Activated CD4-positive, alpha-beta memory T cell treated with anti-CD3 and anti-CD28 coated beads for 36 hours (primary cell): Measurements from ENCODE around the gene HMG20A. TPM values are rescaled to one million over a fixed set of nuclear protein-coding genes. Genes with fewer than 3 reads are reported as not detected.

Experiments
- CTCF ChIA-PET: fragments of 350-600 bp; sonication (Branson Sonifier 250); formaldehyde crosslinking; loops from one replicate; lab custom pipeline; 2021; ENCODE audit warnings: antibody characterized with exemption, inconsistent platforms; lab: Charles Lee
- POLR2A ChIA-PET: fragments of 350-600 bp; sonication (Branson Sonifier 250); formaldehyde crosslinking; loops from one replicate; lab custom pipeline; 2021; ENCODE audit warnings: antibody characterized with exemption; lab: Charles Lee
- DNase-seq: peaks from one replicate; pipeline ENCODE4 v3.0.0-alpha.2; 2020
- H3K27ac Mint-ChIP-seq: one replicate; pipeline ENCODE4 v1.8.0; 2021; ENCODE audit warnings: mixed read lengths
- H3K27me3 Mint-ChIP-seq: one replicate; pipeline ENCODE4 v1.8.0; 2021; ENCODE audit warnings: mixed read lengths
- H3K36me3 Mint-ChIP-seq: one replicate; pipeline ENCODE4 v1.8.0; 2021; ENCODE audit warnings: mixed read lengths
- H3K4me1 Mint-ChIP-seq: one replicate; pipeline ENCODE4 v1.8.0; 2021; ENCODE audit warnings: low read depth, mixed read lengths
- H3K4me3 Mint-ChIP-seq: one replicate; pipeline ENCODE4 v1.8.0; 2021; ENCODE audit warnings: mild to moderate bottlenecking, mixed read lengths
- H3K9me3 Mint-ChIP-seq: one replicate; pipeline ENCODE4 v1.8.0; 2021; ENCODE audit warnings: mixed read lengths
- intact Hi-C: fragments of 100-400 bp; cut with micrococcal nuclease; formaldehyde crosslinking; loops from one replicate; pipeline ENCODE4 v1.15.1; 2023
- total RNA-seq, 2 experiments: library from RNA; stranded (reverse); gene quantifications; one replicate each; pipeline ENCODE4 v1.2.3, GENCODE V29; 2021

The HMG20A gene
- total RNA-seq = 10 to 100 TPM; 34.8 to 41.5 TPM

DNA sequence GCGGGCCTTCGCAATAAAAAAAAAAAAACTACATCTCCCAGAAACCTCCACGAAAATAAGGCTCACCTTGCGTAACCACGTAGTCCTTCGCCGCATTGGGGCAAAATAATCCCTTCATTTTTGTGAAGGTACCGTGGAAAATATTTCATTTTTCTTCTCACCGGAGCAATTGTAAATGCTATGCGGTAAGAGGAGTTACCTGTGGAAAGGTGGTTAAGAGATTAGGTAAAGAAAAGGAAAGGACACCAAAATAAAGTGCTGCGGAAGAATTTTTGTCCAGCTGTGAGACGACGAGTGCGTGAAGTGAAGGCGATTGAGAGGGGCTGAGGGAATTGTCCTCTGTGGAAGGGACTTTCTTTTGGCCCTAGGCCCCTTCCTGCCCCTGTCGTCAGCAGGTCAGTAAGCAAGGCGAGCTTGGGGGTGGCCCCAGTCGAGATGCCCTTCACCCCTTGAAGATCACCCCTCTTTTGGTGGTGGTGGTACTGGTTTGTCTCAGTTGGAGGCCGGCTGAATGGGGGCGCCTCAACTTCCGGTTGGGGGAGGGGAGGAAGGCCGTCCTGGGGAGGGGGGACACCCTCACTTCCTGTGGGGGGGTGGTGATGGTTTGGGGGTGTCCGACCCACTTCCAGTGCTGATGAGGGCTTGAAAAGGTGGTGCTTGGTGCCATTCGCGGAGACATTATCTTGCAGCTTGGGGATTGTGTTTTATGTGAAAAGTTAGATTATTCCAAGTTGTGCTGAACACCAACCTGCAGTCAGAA, at the start of gene HMG20A:
Gene HMG20A, plus strand, starts transcription at position 279 of the 760 bp plus-strand sequence. CDS start 37,520 bp downstream, outside the sequence.
- Mint-ChIP-seq H3K27me3 (peaks cover 2% of the 10 kb centered on the region), H3K4me3 (peak within 1 kb of the TSS; percentile 96), H3K4me1 (peaks cover 32% of the 10 kb centered on the region), H3K36me3 (peaks cover 5% of the 10 kb centered on the region), H3K9me3 (no peaks in the 10 kb centered on the region), H3K27ac (peak within 1 kb of the TSS; percentile 98)
- POLR2A ChIA-PET = interaction anchor here (0.6 to 2.0 kb wide), 2 partner anchors 10 to 426 kb away, joined by 3 to 12 read pairs; partner anchors contain the start of gene PSTPIP1
- intact Hi-C loops = loop anchor here (1.0 to 5.0 kb wide), 4 partner anchors 10 to 423 kb away; partner anchors contain the start of genes PSTPIP1 and TSPAN3
- CTCF ChIA-PET = interaction anchor here (0.8 to 1.3 kb wide), 3 partner anchors 9 to 408 kb away, joined by 3 to 5 read pairs (median 4); no protein-coding TSS in a partner anchor
- DNase-seq = peak; percentile 70

DNA sequence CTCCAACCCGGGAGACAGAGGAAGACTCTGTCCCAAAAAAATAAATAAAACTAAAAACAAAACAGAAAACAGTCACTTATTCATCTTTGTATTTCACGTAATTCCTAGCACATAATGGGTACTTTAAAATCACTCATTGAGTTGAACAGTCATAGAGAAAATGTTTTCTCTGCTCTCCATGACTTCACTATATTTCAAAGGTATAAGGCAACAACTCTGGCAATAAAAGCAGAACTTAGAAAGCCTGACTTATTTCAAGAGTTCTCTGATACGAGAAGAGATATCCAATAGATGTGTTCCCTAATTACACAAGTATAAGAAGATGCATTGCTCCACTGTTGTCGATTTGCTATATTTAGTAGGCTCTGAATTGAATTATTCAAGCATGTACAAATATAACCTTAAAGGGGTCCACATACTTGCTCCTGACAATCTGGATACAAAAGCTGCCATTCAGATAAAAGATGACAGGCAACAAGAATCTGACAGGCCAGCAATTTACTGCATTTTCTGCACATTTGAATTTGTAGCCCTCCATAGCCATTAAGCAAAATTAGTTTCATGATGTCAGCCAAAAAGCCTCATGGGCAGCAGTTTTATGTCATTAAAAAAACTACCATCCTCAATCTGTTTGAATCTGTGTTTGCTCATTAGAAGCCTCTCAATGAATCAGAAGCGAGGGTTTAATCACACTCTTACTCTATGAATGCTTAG, 48.7 kb upstream of the HMG20A start:
- Mint-ChIP-seq H3K9me3 (no peaks in the 10 kb centered on the region), H3K4me1 (no peaks in the 10 kb centered on the region), H3K27ac (no peak overlapping the region), H3K36me3 (no peaks in the 10 kb centered on the region), H3K27me3 (no peaks in the 10 kb centered on the region), H3K4me3 (no peak overlapping the region)
- intact Hi-C loops = no loop called here
- POLR2A ChIA-PET = interaction anchor here (0.6 kb wide), 1 partner anchor 623 kb away, joined by 3 read pairs; no protein-coding TSS in a partner anchor
- CTCF ChIA-PET = interaction anchor here (0.7 kb wide), 1 partner anchor 265 kb away, joined by 3 read pairs; no protein-coding TSS in a partner anchor
- DNase-seq = no peak

DNA sequence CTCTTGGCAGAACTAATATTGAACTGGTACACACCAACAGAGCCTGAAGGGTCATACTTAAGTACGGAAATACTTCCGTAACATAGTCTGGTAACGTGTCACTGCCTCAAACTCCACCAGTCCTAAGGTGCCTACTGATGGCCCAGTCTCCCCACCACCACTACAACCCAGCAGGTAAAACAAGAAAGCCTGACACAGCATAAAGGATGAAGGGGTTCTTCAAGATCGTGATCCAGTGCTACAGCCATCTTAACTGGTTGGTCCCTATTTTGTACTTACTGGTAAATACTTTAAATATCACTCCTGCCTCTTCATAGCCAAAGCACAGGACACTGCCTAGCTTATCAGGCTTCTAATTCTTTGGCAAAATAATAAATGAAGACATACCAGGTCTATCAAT, 47.2 kb upstream of the HMG20A start:
- no peaks in the 10 kb centered on the region for H3K9me3 Mint-ChIP-seq
- no peak overlapping the region for H3K4me3 Mint-ChIP-seq
- H3K27me3 Mint-ChIP-seq = no peaks in the 10 kb centered on the region
- DNase-seq = no peak
- H3K27ac Mint-ChIP-seq = no peak overlapping the region
- H3K4me1 Mint-ChIP-seq = no peaks in the 10 kb centered on the region
- POLR2A ChIA-PET = no interaction called here
- CTCF ChIA-PET = no interaction called here
- no peaks in the 10 kb centered on the region for H3K36me3 Mint-ChIP-seq
- intact Hi-C loops = no loop called here

DNA sequence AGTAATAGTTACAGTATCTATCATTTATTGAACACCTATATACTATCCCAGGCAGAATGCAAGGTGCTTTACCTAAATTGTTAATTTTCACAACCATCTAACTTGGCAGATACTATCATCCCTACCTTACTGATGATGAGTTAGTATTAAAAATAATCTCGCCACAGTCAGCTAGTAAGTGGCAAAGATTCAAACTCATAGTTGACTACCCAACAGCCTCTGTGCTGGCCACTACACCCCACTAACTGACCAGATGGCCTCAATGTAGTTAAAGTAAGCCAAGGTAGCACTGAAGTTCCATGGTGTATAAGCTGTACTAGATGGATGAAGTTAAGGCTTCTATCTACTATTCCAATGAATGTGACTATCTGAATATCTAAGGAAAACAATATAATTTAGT, 45.6 kb upstream of the HMG20A start:
- no peak for DNase-seq
- H3K4me1 Mint-ChIP-seq = no peaks in the 10 kb centered on the region
- H3K27me3 Mint-ChIP-seq = no peaks in the 10 kb centered on the region
- no peak overlapping the region for H3K27ac Mint-ChIP-seq
- no peaks in the 10 kb centered on the region for H3K36me3 Mint-ChIP-seq
- intact Hi-C loops = no loop called here
- ChIA-PET CTCF (no interaction called here), POLR2A (no interaction called here)
- no peaks in the 10 kb centered on the region for H3K9me3 Mint-ChIP-seq
- no peak overlapping the region for H3K4me3 Mint-ChIP-seq

DNA sequence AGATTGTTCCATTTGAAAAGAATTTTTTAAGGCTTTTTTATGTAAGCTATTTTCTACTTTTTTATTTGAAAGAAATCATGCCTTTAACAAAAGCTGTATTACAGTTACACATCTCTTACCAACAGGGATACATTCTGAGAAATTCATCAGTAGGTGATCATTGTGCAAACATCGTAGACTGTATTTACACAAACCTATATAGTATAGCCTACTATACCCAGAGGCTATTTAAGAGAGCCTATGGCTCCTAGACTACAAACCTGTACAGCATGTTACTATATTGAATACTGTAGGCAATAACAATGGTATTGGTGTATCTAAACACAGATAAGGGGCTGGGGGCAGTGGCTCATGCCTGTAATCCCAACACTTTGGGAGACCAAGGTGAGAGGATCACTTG, 43.9 kb upstream of the HMG20A start:
- ChIA-PET POLR2A (no interaction called here), CTCF (no interaction called here)
- intact Hi-C loops = no loop called here
- H3K36me3 Mint-ChIP-seq = no peaks in the 10 kb centered on the region
- no peaks in the 10 kb centered on the region for H3K9me3 Mint-ChIP-seq
- no peak overlapping the region for H3K4me3 Mint-ChIP-seq
- no peaks in the 10 kb centered on the region for H3K4me1 Mint-ChIP-seq
- no peak overlapping the region for H3K27ac Mint-ChIP-seq
- DNase-seq = no peak
- no peaks in the 10 kb centered on the region for H3K27me3 Mint-ChIP-seq

DNA sequence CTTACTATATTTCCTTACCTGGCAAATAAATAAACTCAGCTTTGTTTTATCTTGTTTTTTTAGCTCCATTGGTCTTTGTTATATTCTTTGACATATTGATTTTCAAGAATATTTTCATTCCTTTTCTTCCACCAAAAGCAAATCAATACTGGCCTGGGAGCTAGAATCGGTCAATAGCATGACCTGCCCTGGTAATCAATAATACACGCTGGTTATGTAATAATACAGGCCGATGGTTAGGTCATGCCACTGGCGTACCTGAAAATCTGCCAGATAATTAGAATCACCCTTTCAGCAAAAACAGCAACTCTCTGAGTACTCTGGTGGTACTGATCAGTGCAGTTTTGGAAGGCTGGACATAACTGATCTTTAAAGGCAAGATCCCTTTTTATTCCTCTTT, 40.7 kb upstream of the HMG20A start:
- intact Hi-C loops = no loop called here
- Mint-ChIP-seq H3K27ac (no peak overlapping the region), H3K36me3 (no peaks in the 10 kb centered on the region), H3K4me3 (no peak overlapping the region), H3K27me3 (no peaks in the 10 kb centered on the region), H3K9me3 (no peaks in the 10 kb centered on the region), H3K4me1 (peaks cover 7% of the 10 kb centered on the region)
- DNase-seq = no peak
- CTCF ChIA-PET = interaction anchor here (1.3 kb wide), 1 partner anchor 163 kb away, joined by 3 read pairs; no protein-coding TSS in a partner anchor
- POLR2A ChIA-PET = no interaction called here

DNA sequence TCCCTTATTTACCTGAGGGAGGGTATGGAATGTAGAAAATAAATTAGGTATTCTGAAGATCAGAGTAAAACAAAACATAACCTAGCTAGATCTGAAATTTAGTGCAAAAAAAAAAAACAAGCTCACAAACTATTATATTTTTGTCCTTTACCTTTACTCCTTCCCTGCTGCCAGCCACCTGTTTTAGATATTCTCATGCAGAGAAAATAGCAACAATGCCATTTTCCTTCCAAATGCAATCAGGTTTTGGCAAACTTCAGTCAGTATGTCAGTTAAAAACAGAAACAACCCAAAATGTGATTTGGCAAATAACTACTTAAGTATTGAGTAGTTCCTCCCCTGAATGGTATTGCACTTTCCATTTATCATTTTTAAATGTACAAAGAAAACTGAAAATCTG, 36.6 kb upstream of the HMG20A start:
- ChIA-PET CTCF (interaction anchor here (0.6 kb wide), 1 partner anchor 157 kb away, joined by 3 read pairs; no protein-coding TSS in a partner anchor), POLR2A (no interaction called here)
- no peak overlapping the region for H3K27ac Mint-ChIP-seq
- H3K27me3 Mint-ChIP-seq = no peaks in the 10 kb centered on the region
- no peaks in the 10 kb centered on the region for H3K9me3 Mint-ChIP-seq
- H3K4me1 Mint-ChIP-seq = peaks cover 7% of the 10 kb centered on the region
- intact Hi-C loops = no loop called here
- no peaks in the 10 kb centered on the region for H3K36me3 Mint-ChIP-seq
- no peak for DNase-seq
- H3K4me3 Mint-ChIP-seq = no peak overlapping the region

DNA sequence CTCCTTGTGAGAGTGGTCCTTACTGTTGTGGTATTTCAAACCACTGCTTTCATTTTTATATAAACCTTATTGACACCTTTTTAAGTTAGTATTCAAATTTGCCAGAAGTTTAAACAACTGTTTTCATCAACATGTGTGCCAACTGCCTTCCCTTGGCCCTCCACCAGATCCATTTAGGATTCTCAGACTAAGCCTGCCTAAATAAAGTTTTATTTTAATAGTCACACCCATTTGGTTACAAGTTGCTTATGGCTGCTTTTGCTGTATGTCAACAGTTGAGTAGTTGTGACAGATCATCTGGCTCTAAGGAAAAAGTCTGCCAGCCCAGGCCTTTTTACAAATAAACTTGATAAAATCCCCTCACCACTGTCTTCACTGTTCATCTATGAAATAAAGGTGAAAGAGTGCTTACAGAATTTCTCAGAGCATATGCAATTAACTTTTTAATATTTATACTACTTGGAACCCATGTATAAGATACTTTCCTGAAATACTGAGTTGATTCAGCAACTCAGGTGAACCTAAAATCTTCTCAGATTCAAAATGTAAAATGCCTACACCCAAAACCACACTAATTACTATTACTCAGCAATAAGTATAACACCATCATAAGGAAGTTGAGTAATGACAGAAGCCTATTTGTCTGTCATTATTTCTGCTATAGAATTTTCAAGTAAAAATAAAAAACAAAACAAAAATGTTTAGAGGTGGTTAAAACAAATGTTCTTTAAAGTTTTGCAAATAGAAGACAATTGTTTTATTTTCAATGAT, 35.9 kb upstream of the HMG20A start:
- intact Hi-C loops = no loop called here
- POLR2A ChIA-PET = no interaction called here
- no peaks in the 10 kb centered on the region for H3K9me3 Mint-ChIP-seq
- H3K4me3 Mint-ChIP-seq = no peak overlapping the region
- CTCF ChIA-PET = interaction anchor here (0.6 kb wide), 1 partner anchor 156 kb away, joined by 3 read pairs; no protein-coding TSS in a partner anchor
- H3K36me3 Mint-ChIP-seq = no peaks in the 10 kb centered on the region
- H3K27me3 Mint-ChIP-seq = no peaks in the 10 kb centered on the region
- DNase-seq = no peak
- H3K4me1 Mint-ChIP-seq = peaks cover 7% of the 10 kb centered on the region
- H3K27ac Mint-ChIP-seq = no peak overlapping the region

DNA sequence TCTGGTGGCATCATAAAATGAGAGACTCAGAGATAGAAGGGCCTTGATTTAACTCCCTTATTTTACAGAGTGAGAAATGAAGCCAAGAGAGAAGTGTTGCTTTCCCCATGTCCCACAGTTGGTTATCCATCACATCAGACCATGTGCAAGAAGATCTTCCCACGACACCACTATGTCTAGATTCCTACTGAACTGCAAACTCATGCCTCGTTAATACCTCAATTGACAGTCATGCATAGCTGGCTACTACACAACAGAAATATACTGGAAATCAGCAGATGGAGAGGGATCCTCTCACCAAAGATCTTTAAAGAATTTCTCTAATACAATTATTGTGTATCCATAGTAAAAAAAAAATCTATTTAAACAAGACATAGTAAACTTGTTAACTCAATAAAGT, 34.1 kb upstream of the HMG20A start:
- Mint-ChIP-seq H3K36me3 (no peaks in the 10 kb centered on the region), H3K27ac (no peak overlapping the region), H3K4me3 (no peak overlapping the region), H3K4me1 (peaks cover 7% of the 10 kb centered on the region), H3K27me3 (no peaks in the 10 kb centered on the region), H3K9me3 (no peaks in the 10 kb centered on the region)
- CTCF ChIA-PET = no interaction called here
- POLR2A ChIA-PET = no interaction called here
- no peak for DNase-seq
- intact Hi-C loops = no loop called here

DNA sequence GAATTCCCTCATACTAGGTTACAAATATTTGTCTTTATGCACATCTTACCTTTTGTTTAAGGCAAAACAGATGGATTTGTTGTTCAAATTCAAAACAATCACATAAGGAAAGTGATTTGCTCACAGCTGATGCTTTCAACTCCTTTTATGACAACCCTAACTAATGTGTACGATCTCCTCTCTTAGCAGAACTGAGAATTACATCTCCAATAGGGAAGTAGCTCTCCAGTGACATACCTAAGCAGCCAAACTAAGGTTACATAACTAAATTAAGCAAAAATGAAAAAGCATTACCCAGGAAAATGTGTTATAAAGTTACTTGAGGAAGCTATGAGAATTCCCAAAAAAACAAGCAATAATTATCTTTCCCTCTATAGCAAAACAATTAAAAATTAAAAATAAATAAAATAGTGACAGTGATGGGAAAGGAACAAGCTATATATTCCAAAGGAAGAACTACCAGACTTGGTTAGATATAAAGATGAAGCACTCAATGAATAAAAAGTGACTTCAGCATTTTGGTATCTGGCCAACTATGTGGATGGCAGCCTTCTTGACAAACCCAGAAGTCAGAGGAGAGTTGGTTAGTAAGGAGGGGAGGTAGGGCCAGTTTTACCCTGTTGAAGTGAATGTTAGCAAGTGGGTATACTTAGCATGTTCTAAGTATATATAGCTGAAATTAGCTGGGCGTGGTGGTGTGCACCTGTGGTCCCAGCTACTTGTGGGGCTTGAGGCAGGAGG, 33.2 kb upstream of the HMG20A start:
- Mint-ChIP-seq H3K4me1 (peaks cover 7% of the 10 kb centered on the region), H3K27ac (no peak overlapping the region), H3K36me3 (no peaks in the 10 kb centered on the region), H3K4me3 (no peak overlapping the region), H3K27me3 (no peaks in the 10 kb centered on the region), H3K9me3 (no peaks in the 10 kb centered on the region)
- intact Hi-C loops = no loop called here
- ChIA-PET POLR2A (no interaction called here), CTCF (no interaction called here)
- no peak for DNase-seq

DNA sequence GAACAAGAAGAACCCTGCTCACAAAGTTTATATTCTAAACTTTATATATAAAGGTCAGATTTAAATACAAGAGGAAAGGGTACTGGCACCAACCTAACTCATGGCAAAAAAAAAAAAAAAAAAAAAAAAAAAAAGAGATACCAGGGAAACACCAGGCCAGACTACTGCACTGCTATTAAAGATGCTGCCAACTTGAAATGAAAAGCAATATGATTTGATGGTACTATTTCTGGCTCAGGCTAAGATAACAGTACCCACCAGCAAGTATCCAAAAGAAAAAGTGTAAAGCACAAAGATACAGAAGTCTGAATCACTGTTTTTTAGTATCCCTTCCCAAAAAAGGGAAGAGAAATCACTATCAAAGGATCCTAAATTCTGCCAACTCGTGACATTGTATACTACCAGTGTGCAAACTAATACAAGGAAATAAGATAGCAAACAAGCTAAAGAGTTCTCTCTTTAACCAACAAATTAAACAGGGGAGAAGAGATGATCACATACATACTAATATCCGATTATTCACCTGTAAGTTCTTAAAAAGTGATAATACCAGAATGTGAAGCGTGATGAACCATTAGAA, 29.2 kb upstream of the HMG20A start:
- CTCF ChIA-PET = no interaction called here
- DNase-seq = no peak
- Mint-ChIP-seq H3K36me3 (peaks cover 7% of the 10 kb centered on the region), H3K9me3 (peaks cover 18% of the 10 kb centered on the region), H3K4me1 (no peaks in the 10 kb centered on the region), H3K4me3 (no peak overlapping the region), H3K27ac (no peak overlapping the region), H3K27me3 (no peaks in the 10 kb centered on the region)
- POLR2A ChIA-PET = no interaction called here
- intact Hi-C loops = no loop called here
